NCI-H82 (cell line): ENCODE data around the gene HCN4.
A peak's percentile ranks its signal among the peaks of the same experiment; 100 is the strongest.

Source experiments
- DNase-seq: peaks from one replicate; lab custom pipeline; 2025; lab: John Stamatoyannopoulos, UW

HCN4 gene

GRCh38 chr15:73296609-73297353 is 72.0 kb downstream of the HCN4 start:
- no peak for DNase-seq

GRCh38 chr15:73295630-73296286 is 73.0 kb downstream of the HCN4 start:
- DNase-seq: no peak

- DNase-seq: no peak
Observed at GRCh38 chr15:73293773-73294172, 75.0 kb downstream of the HCN4 start.

- DNase-seq: no peak
Observed at GRCh38 chr15:73291441-73291840, 77.3 kb downstream of the HCN4 start.

- DNase-seq: no peak
Observed at GRCh38 chr15:73287019-73287418, 81.7 kb downstream of the HCN4 start.

- no peak for DNase-seq
Observed at GRCh38 chr15:73286311-73286710, 82.4 kb downstream of the HCN4 start.

GRCh38 chr15:73284090-73284716 is 84.6 kb downstream of the HCN4 start:
- DNase-seq: no peak

- DNase-seq: no peak
Observed at GRCh38 chr15:73283366-73283962, 85.3 kb downstream of the HCN4 start.

- DNase-seq: no peak
Observed at GRCh38 chr15:73282567-73283365, 86.0 kb downstream of the HCN4 start.

GRCh38 chr15:73275862-73276261 is 92.9 kb downstream of the HCN4 start:
- DNase-seq: no peak

GRCh38 chr15:73273181-73274002 is 95.4 kb downstream of the HCN4 start:
- DNase-seq: peak; percentile 79

GRCh38 chr15:73270366-73271097 is 98.2 kb downstream of the HCN4 start:
- DNase-seq: no peak
